BLaER1 (cell line): Measurements from ENCODE around the gene AP2S1.
"Not testable (repeated sequence)": the region's sequence is repeated elsewhere in the genome, so short reads cannot be mapped to it uniquely, and the experiment has no call there.

Source experiments
- H3K27ac ChIP-seq: shearing (Covaris generic); formaldehyde crosslinking; 2 replicates; pipeline ENCODE4 v1.8.1; 2022
- H3K27me3 ChIP-seq: shearing (Covaris generic); formaldehyde crosslinking; 2 replicates; pipeline ENCODE4 v1.8.1; 2022
- H3K36me3 ChIP-seq: shearing (Covaris generic); formaldehyde crosslinking; 2 replicates; pipeline ENCODE4 v1.8.1; 2022
- H3K4me1 ChIP-seq: shearing (Covaris generic); formaldehyde crosslinking; 2 replicates; pipeline ENCODE4 v1.8.1; 2022
- H3K4me2 ChIP-seq: shearing (Covaris generic); formaldehyde crosslinking; 2 replicates; pipeline ENCODE4 v1.8.1; 2022
- H3K4me3 ChIP-seq: shearing (Covaris generic); formaldehyde crosslinking; 2 replicates; pipeline ENCODE4 v1.8.1; 2022
- H3K9ac ChIP-seq: shearing (Covaris generic); formaldehyde crosslinking; 2 replicates; pipeline ENCODE4 v1.8.1; 2022
- H3K9me3 ChIP-seq: shearing (Covaris generic); formaldehyde crosslinking; 2 replicates; pipeline ENCODE4 v1.8.1; 2022
- H4K20me1 ChIP-seq: shearing (Covaris generic); formaldehyde crosslinking; 2 replicates; pipeline ENCODE4 v1.8.1; 2022
- Cebpa-rat ChIP-seq: shearing (Covaris generic); IDR thresholded peaks from 2 replicates; pipeline ENCODE4 v1.8.1; 2022

AP2S1 gene

DNA sequence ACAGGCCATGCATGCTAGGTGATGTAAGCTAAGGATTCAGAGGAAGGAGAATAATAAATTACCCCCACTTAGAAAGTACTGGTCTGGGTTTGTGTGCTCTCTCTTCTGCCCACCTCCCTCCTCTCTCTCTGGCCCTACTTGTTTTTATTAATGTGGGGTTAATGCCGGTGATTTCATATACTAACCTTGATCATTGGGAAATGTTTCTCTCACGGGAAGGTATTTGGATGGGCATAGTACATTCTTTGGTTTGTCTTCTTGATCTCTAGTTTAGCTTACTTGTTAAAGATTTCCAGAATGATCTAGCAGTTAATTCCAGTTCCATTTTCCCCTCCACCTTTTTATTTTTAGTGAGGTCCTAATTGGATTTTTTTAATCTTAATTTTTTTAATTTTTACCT lies 34.8 kb upstream of the AP2S1 start:
- H3K4me3 ChIP-seq = no peak overlapping the region
- H3K9ac ChIP-seq = no peak overlapping the region
- peaks cover 22% of the 10 kb centered on the region for H3K4me1 ChIP-seq
- H3K36me3 ChIP-seq = peaks cover 46% of the 10 kb centered on the region
- no peak overlapping the region for H3K27ac ChIP-seq
- peaks cover 91% of the 10 kb centered on the region for H4K20me1 ChIP-seq
- peaks cover 15% of the 10 kb centered on the region for H3K9me3 ChIP-seq
- H3K27me3 ChIP-seq = no peaks in the 10 kb centered on the region
- no peak overlapping the region for H3K4me2 ChIP-seq
- no peak for TF ChIP-seq Cebpa-rat

DNA sequence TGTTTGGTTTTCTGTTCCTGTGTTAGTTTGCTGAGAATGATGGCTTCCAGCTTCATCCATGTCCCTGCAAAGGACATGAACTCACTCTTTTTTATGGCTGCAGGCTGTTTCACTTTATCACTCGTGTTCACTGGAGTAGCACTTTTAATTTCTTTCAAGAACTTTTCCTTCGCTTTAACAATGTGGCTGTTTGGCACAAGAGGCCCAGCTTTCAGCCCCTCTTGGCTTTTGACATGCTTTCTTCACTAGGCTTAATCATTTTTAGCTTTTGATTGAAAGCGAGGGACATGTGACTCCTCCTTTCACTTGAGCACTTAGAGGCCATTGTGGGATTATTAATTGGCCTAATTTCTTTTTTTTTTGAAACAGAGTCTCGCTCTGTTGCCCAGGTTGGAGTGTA lies 32.1 kb upstream of the AP2S1 start:
- H3K9ac ChIP-seq, H3K4me2 ChIP-seq, H3K27me3 ChIP-seq, H3K4me1 ChIP-seq, H3K4me3 ChIP-seq, H3K27ac ChIP-seq: not testable (repeated sequence)
- Histone ChIP-seq H3K36me3 (peaks cover 72% of the 10 kb centered on the region), H4K20me1 (peaks cover 96% of the 10 kb centered on the region), H3K9me3 (peaks cover 15% of the 10 kb centered on the region)

DNA sequence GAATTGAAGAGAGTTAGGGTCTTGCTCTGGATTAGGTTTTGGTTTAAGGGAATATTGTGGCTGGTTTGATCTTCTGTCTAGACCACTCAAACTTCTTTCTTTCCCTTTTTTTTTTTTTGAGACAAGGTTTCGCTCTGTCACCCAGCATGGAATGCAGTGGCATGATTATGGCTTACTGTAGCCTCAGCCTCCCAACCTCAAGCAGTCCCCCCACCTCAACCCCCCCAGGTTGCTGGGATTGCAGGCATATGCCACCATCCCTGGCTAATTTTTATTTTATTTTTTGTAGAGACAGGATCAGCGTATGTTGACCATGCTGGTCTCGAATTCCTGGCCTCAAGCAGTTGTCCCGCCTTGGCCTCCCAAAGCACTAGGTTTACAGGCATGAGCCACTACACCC lies 31.4 kb upstream of the AP2S1 start:
- H3K4me2 ChIP-seq = no peak overlapping the region
- no peak for TF ChIP-seq Cebpa-rat
- H3K27me3 ChIP-seq = no peaks in the 10 kb centered on the region
- H3K9ac ChIP-seq = no peak overlapping the region
- peaks cover 67% of the 10 kb centered on the region for H3K36me3 ChIP-seq
- H3K27ac ChIP-seq = no peak overlapping the region
- no peak overlapping the region for H3K4me3 ChIP-seq
- H3K4me1 ChIP-seq = no peaks in the 10 kb centered on the region
- H4K20me1 ChIP-seq = peaks cover 96% of the 10 kb centered on the region
- H3K9me3 ChIP-seq = peaks cover 8% of the 10 kb centered on the region

DNA sequence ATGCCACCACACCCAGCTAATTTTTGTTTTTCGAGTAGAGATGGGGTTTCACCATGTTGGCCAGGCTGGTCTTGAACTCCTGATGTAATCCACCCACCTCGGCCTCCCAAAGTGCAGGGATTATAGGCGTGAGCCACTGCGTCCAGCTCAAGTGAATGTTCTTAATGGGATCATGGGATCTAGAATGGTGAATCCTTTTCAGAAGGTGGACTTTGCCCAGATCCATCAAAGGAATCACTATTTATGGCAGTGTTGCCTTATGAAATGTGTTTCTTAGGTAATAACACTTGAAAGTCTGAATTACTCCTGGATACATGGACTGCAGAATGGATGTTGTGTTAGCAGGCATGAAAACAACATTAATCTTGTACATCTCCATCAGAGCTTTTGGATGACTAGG lies 30.4 kb upstream of the AP2S1 start:
- H4K20me1 ChIP-seq = peaks cover 99% of the 10 kb centered on the region
- peaks cover 6% of the 10 kb centered on the region; the same call in 1 of the 2 replicates for H3K9me3 ChIP-seq
- H3K27me3 ChIP-seq = no peaks in the 10 kb centered on the region
- peaks cover 65% of the 10 kb centered on the region for H3K36me3 ChIP-seq
- no peak overlapping the region for H3K9ac ChIP-seq
- no peaks in the 10 kb centered on the region for H3K4me1 ChIP-seq
- TF ChIP-seq Cebpa-rat = no peak
- no peak overlapping the region for H3K27ac ChIP-seq
- H3K4me3 ChIP-seq = no peak overlapping the region
- H3K4me2 ChIP-seq = no peak overlapping the region

DNA sequence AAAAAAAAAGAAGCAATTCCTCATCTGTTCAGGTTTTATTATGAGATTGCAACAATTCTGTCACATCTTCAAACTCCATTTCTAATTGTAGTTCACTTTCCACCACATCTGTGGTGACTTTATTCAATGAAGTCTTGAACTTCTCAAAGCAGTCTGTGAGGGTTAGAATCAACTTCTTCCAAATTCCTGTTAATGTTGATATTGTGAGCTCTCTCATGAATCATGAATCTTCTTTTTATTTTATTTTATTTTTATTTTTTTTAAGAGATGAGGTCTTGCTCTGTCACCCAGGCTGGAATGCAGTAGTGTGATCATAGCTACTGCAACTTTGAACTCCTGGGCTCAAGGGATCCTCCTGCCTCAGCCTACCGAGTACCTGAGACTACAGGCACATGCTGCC lies 29.8 kb upstream of the AP2S1 start:
- no peak for TF ChIP-seq Cebpa-rat
- Histone ChIP-seq H3K27ac (no peak overlapping the region), H3K4me3 (no peak overlapping the region), H4K20me1 (peaks cover 99% of the 10 kb centered on the region), H3K36me3 (peaks cover 67% of the 10 kb centered on the region), H3K9me3 (peaks cover 6% of the 10 kb centered on the region; the same call in 1 of the 2 replicates), H3K4me2 (no peak overlapping the region), H3K9ac (no peak overlapping the region), H3K27me3 (no peaks in the 10 kb centered on the region), H3K4me1 (no peaks in the 10 kb centered on the region)

DNA sequence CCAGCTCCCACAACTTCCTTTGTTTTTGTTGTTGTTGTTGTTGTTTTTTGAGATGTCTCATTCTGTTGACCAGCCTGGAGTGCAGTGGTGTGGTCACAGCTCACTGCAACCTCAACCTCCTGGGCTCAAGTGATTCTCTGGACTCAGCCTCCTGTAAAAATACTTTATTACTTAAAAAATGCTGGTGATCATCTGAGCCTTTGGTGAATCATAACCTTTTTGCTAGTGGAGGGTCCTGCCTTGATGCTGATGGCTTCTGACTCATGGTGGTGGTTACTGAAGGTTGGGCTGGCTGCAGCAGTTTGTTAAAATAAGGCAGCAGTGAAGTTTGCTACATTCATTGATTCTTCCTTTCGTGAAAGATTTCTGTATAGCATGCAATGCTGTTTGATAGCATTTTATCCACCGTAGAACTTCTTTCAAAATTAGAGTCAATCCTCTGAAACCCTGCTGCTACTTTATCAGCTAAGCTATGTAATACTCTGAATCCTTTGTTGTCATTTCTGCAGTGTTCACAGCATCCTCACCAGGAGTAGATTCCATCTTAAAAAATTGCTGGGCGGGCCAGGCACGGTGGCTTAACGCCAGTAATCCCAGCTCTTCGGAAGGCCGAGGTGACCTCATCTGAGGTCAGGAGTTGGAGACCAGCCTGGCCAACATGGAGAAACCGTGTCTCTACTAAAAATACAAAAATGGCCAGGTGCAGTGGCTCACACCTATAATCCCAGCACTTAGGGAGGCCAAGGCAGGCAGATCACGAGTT lies 28.1 kb upstream of the AP2S1 start:
- Histone ChIP-seq H3K36me3 (peaks cover 66% of the 10 kb centered on the region), H3K4me3 (no peak overlapping the region), H3K9ac (no peak overlapping the region), H4K20me1 (peaks cover 99% of the 10 kb centered on the region), H3K4me1 (no peaks in the 10 kb centered on the region), H3K27ac (no peak overlapping the region), H3K9me3 (no peaks in the 10 kb centered on the region), H3K27me3 (no peaks in the 10 kb centered on the region), H3K4me2 (no peak overlapping the region)
- no peak for TF ChIP-seq Cebpa-rat

DNA sequence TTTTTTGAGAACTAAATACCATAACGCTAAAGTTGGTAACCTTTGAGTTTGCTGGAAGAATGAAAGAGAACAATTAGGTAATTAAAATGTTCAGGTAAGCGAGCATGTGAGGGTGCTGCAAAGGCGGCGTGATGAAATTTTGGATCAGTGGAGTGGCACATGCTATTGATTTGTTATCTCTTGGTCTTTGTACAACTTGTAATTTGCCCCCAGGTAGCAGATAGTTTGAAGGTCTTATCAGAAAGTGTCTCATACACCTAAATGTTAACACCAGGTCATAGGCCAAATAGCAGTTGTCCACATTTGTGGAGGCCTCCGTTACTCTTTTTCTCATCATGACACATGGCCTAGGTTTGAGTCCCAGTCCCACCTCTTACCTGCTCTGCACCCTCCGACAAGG lies 25.0 kb upstream of the AP2S1 start:
- Histone ChIP-seq H3K27me3 (no peaks in the 10 kb centered on the region), H3K4me3 (no peak overlapping the region), H3K9ac (no peak overlapping the region), H3K27ac (no peak overlapping the region), H3K4me1 (no peaks in the 10 kb centered on the region), H3K4me2 (no peak overlapping the region), H3K9me3 (no peaks in the 10 kb centered on the region), H4K20me1 (peaks cover 99% of the 10 kb centered on the region), H3K36me3 (peaks cover 60% of the 10 kb centered on the region)
- no peak for TF ChIP-seq Cebpa-rat

DNA sequence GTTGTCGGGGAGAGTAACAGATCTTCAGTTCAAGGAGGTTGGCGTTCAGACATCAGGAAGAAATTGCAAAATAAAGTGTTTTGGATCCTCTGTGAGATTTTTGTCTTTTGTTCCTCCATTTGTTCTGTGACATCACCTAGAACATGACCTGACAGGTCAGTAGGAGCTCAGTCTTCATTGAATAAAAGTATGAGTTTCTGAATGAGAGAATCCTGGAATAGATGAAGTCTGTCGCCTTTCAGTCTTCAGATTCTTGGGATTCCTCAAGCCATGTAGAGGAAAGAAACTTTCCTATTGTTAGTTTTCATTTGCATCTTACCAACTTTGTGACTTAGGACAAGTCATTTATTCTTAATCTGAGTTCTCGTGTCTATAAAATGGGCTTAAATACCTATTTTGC lies 24.6 kb upstream of the AP2S1 start:
- Histone ChIP-seq H3K4me3 (no peak overlapping the region), H4K20me1 (peaks cover 100% of the 10 kb centered on the region), H3K27ac (no peak overlapping the region), H3K36me3 (peaks cover 56% of the 10 kb centered on the region), H3K27me3 (no peaks in the 10 kb centered on the region), H3K9me3 (no peaks in the 10 kb centered on the region), H3K4me1 (no peaks in the 10 kb centered on the region), H3K4me2 (no peak overlapping the region), H3K9ac (no peak overlapping the region)
- TF ChIP-seq Cebpa-rat = no peak

DNA sequence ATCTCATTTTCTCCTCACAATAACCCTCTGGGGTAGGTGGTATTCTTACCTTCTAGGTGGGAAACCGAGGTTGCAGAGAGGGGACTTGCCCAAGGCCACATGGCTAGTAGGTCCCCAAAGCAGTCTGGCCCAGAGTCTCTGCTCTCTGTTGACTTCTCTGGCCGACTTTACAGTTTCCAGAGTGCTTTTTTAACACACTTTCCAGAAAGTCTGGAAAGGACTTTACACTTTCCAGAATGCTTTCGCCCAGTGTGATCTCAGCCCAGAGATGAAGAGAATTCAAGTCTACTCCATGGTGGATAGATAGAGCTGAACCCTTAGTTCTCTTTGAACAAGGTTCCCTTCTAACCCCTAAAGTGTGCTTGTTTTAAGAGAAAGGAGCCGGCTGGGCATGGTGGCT lies 22.3 kb upstream of the AP2S1 start:
- Histone ChIP-seq H4K20me1 (peaks cover 100% of the 10 kb centered on the region), H3K27me3 (no peaks in the 10 kb centered on the region), H3K27ac (no peak overlapping the region), H3K4me1 (peaks cover 5% of the 10 kb centered on the region), H3K9ac (no peak overlapping the region), H3K36me3 (peaks cover 33% of the 10 kb centered on the region), H3K9me3 (no peaks in the 10 kb centered on the region), H3K4me3 (no peak overlapping the region), H3K4me2 (no peak overlapping the region)
- no peak for TF ChIP-seq Cebpa-rat

DNA sequence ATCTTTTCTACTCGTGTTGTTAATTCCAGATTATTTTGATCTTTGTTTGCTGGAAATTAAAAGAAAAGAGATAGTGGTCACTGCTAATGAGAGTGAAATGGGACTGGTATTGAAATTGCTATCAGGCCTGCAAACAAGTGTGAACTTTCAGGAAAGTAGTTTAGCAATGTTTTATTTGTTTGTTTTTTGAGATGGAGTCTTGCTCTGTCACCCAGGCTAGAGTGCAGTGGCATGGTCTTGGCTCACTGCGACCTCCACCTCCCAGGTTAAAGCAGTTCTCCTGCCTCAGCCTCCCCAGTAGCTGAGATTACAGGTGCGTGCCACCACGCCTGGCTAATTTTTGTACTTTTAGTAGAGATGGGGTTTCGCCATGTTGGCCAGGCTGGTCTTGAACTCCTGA lies 20.5 kb upstream of the AP2S1 start:
- Histone ChIP-seq H3K4me1 (peaks cover 23% of the 10 kb centered on the region), H4K20me1 (peaks cover 100% of the 10 kb centered on the region), H3K36me3 (peaks cover 29% of the 10 kb centered on the region)
- H3K27ac ChIP-seq, H3K4me2 ChIP-seq, H3K27me3 ChIP-seq, H3K4me3 ChIP-seq, H3K9ac ChIP-seq, H3K9me3 ChIP-seq: not testable (repeated sequence)
